ENCODE measurements around the gene SHISAL1.
"Not testable (repeated sequence)": the region's sequence is repeated elsewhere in the genome, so short reads cannot be mapped to it uniquely, and the experiment has no call there.

The SHISAL1 gene

DNA sequence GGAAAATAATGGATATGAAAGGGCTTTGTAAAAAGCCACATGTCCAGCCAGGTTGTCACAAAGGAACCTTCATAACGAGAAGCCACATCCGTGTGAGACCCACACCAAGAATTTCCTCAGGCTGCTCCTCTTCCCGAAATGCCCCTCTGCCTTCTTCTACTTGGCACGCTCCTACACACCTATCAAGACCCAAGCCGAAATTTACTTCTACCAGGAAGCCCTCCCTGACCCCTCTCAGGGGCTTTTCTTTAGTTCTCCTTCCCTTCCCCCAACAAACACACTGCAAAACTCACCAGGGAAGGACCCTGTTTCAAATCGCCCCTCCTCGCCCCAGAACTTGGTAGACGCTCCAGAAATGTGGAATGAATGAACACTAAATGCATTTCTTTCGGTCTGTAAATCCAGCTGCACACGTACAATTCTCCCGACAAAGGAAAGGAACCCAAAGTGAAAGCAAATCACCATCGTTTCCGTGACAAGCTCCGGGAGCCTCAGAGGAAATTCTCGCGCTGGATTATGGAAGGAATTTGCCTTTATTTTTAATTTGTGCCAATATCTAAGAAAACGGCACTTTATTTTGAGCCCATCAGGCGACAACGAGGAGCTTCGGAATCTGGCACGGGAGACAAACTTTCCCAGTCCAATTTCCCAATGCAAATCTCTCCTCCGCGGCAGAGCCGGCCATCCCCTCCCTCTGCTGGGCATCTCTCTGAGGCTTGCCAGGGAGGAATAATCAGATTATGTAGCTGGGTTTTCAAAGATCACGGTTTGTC, 13.2 kb upstream of the SHISAL1 start:
- no peak for DNase-seq

DNA sequence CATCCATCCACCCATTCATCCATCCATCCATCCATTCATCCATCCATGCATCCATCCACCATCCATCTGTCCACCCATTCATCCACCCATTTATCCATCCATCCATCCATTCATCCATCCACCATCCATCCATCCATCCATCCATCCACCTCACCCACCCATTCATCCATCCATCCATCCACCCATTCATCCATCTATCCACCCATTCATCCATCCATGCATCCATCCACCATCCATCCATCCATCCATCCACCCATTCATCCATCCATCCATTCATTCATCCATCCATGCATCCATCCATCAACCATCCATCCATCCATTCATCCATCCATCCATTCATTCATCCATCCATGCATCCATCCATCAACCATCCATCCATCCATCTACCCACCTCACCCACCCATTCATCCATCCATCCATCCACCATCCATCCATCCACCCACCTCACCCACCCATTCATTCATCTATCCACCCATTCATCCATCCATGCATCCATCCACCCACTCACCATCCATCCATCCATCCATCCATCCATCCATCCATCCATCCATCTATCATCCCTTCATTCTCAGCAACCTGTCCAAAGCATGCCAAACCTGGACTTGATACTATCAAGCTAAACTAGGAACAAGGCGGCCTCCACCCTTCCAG, 10.5 kb upstream of the SHISAL1 start:
- DNase-seq = not testable (repeated sequence)

DNA sequence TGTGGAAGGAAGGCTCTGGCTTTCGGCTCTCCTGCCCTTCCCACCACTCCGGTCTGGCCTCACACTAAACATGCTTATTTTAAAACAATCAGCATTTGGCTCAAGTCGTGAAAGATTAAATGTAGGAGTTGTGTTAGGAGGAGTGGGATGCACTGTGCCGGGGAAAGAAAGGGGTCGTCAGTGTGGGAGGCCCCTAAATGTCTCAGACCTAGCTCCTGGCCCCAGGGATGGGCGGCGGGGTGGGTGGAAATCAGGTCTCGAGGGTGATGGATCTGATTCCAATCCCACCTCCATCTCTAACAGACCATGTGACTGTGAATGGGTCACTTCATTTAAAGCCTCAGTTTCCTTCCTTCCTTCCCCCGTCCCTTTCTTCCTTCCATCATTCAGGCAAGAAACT, 6.9 kb upstream of the SHISAL1 start:
- no peak for DNase-seq

DNA sequence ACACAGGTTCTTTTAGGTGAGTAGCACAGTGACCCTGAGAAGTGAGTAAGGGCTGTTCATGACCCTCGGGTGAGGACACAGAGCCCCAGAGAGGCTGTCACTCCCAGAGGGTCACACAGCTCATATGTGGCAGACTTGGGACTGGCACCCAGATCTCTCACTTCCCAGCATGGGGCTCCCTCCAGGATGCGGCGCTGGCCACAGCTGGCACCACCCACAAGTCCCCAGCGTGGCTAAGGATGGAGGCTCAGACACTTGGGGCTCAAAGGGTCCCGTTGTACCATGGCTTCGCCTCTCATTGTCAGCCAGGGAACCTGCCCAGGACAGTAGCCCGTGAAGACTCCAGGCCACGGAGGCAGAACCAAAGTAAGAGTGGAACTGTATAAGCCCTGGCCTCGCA, 6.0 kb upstream of the SHISAL1 start:
- no peak for DNase-seq

DNA sequence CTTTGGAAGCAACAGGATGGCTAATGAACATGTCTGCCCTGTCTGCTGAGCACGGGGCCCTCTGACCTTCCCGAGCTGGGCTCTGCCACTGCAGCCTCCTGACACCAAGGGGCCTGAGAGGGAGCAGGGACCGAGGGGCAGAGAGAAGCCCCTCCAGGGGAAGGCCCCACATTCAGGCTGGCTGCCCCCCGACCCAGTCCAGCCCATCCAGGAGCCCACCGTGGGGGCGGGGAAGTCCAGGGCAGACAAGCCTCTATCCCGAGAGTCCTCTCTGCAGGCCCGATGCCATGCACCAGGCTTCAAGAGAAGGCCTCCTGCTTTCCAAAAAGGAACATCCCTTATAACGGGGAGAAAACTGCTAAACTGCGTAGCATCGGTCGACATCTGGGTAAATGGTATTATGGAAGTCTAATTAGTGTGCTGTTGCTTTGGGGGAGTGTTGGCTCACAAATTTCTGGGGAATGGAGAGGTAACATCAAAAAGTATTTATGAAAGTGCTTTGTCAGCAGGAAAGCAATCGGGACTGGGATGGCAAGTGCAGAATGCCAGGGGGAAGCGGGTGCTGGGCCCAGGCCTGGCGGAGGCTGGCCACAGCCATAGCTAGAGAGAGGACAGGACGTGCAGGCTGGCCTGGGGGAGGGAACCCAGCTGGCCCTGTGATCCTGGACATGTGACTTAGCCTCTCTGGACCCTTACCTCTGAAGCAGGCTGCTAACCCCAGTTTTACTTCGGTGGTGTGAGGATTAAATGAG, 5.3 kb upstream of the SHISAL1 start:
- no peak for DNase-seq

DNA sequence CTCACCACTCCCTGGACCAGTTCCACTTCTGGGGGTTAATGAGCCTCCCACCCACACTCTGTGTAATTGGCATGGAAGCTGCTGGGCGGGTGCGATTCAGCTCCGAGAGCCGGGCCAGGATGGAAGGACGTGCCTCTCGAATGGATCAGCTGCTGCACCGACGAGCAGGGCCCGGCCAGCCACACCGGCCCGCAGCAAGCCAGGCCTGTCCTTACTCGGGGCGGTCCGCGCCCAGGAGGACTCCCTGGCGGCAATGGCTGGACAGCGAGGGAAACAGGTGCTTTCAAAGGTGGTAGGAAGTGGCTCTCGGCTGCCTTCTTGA, 4.3 kb upstream of the SHISAL1 start:
- no peak for DNase-seq

DNA sequence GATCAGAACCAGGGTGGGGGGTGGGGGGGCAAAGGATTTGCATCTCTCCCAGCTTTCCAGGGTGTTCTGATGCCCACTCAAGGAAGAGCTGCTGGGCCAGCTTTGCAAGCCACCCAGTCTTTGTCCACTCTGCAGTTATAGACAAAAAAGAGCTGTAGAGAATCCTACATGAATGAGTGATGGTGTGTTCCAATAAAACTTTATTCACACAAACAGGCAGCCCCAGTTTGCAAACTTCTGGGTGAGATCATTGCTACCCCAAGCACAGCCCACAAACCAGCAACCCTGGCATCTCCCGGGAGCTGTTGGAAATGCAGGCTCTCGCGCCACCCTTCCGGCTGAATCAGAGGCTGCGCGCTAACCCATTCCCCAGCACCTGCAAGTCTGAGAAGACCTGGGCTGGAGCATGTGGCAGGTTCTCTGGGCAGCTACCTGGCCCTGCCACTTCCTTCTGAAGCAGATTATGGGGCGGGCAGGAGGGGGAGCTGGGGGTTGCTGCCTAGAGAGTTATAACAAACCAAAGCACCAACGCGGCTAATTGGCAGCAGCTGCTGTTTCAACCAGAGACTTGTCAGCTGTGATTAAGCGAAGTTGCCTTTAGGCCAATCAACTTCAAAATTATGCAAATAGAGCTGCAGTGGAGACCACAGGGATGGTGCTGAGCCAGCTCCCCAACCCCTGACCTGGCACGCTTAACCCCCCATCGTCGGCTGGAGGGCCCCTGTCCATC, 3.8 kb upstream of the SHISAL1 start:
- no peak for DNase-seq

DNA sequence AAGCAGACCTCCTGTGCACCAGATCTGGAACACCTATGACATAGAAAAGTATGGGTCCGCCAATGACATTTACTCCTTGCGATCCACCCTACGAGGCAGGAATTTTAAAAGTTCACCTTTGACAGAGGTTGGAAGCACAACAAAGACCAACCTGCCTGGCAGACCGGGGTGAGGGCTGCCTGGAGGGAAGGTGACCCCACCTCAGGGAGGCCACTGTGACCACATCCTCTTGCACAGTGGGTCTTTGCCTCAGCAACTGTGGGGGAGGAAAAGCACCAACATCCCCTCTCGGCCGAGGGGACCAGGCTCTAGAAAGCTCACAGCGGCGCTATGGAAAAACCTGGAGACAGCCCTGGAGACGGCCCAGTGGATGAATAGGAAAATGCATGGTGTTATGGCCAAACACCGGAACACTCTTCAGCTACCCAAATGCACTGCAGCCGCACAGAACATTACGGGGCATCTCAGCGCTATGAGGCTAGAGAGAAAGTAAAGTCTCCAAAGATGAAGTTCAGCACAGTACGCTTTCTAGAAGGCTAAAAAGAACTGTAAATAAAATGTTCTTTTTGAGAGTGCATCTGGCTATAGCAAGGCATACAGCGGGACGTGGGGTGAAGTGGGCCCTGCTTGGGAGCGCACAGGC, 1.8 kb upstream of the SHISAL1 start:
- no peak for DNase-seq

DNA sequence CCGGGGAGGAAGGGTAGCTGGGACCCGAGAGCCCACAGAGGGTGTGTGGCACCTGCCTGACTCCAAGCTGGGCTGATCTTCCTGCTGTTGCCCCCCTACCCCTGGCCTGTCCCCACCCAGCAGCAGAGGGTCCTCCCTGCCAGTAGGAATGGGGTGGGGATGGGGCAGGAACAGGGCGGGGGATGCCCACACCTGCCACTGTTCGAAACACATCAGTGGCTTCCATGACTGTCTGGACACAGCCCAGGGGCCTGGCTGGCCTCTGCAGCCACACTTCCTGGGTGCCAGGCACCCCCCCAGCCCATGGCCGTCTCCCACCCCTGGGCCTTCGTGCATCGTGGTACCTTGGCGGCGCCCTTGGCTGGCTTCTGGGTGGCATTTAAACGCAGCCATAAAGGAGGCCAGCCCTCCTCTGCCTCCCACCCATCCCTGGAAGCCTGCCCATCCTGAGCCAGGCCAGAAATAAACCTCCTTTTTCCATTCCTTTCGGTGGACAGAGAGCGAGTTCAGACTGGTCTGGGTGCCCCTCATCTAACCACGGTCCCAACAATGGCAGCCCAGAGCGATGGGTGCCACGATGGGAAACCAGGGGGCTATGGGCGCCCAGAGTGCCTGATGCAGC, 745 bp upstream of the SHISAL1 start:
- no peak for DNase-seq

DNA sequence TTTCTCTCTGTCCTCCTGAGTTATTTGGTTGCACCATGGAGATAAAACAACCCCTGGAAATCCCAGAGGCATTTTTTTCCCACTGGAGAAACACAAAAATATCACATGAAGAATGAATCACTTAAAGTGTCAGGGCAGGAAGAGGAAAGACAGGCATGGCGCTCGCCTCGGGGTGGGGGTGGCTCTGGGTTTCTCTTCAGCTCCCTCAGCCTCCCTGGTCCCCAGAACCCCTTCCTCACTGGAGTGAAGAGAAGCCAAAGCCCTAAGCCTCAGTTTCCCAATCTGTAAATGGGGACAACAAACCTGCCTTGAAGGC, 938 bp downstream of the SHISAL1 start:
- DNase-seq = no peak

DNA sequence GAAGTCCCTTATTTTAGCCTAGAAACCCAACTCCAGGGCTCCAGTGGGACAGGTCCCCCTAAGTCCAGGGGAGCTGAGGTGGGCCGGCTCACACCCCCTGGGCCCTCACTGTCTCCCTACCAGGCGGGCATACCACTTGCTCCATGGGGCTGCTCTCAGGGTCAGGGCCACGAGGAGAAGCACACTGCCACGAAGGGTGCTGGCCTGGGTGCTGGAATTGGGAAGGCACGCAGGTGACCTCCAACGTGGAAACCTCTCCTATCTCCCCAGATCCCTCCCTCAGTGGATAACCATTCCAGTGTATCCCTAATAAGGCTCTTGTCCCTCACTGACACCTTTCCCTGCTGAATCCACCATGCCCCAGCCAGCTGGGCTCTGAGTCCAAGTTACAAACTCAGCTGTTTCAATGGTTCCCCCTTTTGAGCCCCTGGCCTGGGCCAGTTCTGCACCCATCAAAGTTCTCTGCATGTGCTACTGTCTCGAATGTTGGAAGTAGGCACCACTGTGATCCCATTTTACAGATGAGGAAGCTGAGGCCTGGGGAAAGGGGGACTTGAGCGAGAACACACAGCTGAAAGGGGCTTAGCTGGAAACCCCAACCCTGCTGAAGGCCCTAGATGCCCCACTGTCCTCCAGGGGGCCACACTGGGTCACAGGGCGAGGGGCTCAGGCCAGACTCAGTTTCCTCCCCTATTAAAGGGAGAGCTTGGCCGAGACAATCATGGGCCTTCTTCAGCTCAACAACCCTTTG, 1.5 kb downstream of the SHISAL1 start:
- no peak for DNase-seq

DNA sequence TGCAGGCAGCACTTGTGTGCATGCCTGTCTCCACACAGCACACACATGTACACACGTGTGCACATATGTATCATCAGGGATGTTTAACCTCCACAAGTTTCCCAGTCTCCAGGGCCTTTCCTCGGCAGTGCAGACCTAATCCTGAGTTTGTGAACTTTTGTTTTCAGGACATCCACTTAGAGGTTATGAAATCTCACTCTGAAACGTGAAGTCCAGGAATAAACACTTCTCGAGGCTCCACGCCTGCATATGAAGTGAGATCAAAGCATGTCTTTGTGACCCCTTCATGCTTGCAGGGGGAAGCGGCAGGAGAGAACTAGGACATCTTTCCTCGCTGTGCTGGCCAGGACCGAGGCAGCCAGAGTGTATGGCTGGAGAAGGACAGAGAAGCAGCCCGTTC, 3.1 kb downstream of the SHISAL1 start:
- DNase-seq = no peak

DNA sequence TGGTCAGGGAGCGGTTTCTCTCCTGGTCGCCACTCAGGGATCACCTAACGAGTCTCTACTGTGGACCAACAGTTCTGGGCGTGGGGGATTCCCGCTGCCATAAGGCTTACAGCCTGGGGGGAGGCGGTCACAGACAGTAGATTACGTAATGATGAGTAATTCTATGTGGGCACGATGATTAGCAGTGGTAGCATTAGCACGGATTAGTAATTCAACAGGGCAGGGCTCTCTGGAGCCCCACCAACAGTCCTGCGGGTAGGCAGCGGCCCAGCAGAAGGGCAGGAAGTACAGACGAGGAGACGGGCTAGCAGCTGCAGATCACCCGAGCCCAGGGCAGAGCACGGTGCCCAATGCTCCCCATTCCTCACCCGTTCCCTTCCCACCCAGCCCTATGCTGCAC, 3.6 kb downstream of the SHISAL1 start:
- no peak for DNase-seq

DNA sequence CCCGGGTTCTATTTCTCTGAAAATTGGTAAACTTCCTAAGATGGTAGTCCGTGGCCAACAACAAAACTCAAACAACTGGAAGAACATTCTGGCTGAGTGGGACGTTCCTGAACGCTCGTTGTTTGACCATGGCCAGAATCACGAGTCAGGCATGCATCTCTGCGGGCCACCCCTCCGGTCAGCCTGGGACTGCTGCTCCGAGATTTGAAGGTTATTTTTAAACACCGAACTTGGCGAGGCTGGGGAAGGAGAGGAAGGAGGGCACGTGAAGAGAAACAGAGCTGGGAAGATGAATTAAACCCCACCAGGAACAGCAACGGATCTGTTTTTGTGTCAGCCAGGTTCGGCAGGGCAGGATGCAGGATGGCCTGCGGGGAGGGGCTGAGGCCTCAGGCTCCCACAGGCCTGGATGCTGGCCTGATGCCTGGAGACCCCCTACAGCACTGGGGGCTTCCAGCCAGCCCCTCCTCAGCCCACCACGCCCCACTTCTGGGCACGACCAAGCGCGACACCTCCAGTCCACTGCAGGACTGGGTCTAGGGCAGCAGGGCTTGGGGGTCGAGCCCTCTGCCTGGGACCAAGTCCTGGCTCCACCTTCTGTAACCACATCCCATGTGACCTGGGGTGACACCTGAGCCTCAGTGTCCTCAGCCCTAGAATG, 5.1 kb downstream of the SHISAL1 start:
- no peak for DNase-seq

DNA sequence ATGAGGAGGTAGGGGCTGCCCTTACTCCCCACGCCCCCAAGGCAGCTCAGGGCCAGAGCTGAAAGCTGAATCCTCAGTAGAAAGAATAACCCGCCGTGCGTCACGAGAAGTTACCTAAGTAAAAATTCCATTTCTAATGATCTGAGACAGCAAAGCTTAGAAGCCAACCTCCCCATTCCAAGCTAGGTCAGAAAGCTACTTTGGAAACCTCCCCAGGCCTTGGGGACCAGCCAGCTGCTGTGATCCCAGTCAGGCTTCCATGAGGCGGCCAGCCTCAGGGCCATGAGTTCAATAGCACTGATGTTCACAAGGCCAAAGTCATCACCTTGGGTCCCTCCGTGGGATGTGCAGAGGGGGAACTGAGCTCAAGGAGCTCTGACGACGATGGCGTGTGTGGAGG, 6.9 kb downstream of the SHISAL1 start:
- DNase-seq = no peak

DNA sequence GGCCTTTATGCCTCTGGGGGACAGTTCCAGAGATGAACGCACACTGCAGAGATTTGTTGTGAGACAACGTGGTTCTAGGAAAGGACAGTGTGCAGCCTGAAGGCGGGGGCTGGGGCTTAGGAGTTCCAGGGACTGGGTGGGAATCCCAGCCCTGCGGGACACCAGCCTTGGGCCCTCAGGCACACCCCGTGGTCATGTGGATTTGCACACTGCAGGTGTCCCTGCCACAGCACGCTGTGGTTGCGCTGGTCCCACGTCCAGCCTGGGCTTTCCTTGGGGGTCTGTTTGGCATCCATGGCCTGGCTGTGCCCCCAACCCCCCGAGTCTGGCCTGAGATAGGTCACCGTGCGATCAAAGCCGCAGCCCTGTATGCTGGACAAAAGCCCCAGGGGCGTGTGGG, 7.3 kb downstream of the SHISAL1 start:
- DNase-seq = no peak

DNA sequence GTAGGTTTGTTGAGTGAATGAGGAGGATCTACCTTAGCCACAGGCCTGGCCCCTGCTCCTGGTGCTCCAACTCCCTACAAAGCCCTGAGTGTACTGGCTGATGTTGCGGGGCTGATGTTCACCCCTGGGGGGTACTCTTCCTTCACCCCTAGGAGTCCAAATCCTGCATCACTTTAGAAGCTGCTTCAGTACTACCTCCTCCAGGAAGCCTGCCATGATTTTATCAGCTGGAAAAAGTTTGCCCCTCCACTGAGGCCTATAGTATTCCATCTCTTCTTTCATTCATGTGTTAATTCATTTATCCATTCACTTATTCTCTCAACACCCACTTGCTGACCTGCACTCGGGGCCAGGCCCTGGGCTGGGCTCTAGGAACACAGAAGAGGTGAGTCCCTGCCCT, 7.8 kb downstream of the SHISAL1 start:
- no peak for DNase-seq

DNA sequence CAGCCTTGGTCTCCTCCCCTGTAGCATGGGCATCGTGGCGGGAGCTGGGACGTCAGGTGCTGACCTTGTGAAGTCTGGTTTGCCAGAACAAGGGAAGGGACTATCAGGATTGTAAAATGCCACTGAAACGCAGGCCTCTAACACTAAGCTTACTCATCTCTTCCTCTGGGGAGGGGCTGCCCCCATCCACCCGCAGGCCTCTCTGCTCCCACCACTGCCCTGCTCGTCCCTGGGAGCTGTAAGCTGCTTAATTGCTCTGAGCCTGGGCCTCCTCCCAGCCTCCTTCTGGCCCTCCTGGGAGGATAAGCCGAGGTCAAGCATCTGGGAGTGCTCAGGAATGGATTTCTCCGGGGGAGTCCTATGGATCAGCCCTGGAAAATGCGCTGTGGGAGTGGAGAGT, 8.4 kb downstream of the SHISAL1 start:
- DNase-seq = no peak

DNA sequence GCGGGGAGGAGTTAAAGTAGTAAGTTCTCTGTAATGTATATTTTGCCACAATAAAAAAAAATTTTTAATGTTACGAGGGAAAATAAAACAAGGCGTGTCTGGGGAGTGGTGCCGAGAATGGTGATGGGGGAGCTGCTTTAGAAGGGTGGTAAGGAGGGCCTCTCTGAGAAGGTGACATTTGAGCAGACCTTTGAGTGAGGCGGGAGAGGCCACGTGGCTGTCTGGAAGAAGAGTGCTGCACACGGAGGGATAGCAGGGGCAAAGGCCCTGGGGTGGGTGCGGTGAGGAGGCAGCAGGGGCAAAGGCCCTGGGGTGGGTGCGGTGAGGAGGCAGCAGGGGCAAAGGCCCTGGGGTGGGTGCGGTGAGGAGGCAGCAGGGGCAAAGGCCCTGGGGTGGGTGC, 10.4 kb downstream of the SHISAL1 start:
- not testable (repeated sequence) for DNase-seq

DNA sequence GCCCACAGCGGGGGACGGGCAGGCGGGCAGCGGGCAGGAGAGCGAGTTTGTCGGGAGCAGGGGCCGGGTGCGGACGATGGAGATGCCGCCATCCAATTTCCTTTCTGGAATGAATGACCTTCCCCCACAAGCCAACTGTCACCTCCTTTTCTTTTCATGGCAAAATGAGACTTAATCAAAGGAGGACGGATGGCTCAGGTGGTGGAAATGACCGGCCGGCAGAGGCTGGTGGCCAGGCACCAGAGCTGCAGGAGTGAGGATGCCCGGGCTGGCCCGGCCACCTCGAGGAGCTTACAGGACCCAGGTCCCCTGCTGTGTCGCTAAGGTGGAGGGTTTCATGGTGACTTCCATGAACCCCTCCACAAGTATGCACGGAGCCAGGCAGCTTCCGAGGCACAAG, 11.7 kb downstream of the SHISAL1 start:
- DNase-seq = no peak

DNA sequence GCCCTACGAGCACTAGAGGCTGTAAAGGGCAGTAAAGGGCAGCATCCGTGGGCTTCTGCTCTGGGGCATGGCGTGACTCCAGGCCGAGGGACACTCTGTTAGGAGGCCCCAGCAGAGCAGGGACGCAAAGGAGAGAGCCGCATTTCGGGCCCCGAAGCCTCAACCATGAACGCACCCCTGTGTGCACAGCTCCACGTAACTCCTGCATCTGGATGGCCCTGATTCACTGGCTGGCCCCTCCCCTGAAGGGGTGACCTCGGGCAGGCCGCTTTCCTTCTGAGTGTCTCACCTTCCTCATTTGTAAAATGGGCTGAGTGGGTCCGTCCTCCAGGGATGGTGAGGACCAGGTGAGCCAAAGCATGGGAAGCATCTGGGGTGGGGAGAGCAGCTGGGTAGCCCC, 13.6 kb downstream of the SHISAL1 start:
- no peak for DNase-seq

Measured in NCI-H1436 treated with DMSO at 0.1 percent for 48 hours (cell line).